Stimulated activated CD4-positive, alpha-beta T cell treated with anti-CD3 and anti-CD28 coated beads, Interleukin-2, amount 100 ng/mL, for 4 hours (primary cell): Measurements from ENCODE around the gene COA5.
"Not testable (repeated sequence)": the region's sequence is repeated elsewhere in the genome, so short reads cannot be mapped to it uniquely, and the experiment has no call there.

ENCODE experiments used
- DNase-seq: peaks from one replicate; pipeline ENCODE4 v3.0.0-alpha.2; 2020; ENCODE audit warnings: low read depth

The COA5 gene

DNA sequence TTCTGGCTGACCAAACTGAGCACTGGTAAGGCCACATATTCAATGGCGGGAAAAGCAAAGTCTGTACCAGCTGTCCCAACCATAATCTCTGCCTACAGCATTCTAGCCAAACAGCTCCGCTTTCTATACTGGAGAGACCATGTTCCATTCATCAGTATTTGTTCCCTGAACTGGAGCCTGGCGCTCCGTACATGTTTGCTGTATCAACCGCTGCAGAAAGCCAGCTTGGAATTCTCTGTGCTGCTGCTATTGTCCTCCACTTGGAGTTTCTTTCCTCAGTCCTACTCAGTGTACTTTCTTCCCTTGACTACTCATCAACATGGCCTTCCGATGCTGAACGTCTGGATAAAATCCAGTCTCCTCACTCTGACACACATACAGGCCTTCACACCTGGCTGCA, 1.9 kb downstream of the COA5 start:
- DNase-seq, result no peak

- no peak for DNase-seq
Observed at GRCh38 chr2:98605076-98605475, 3.2 kb downstream of the COA5 start.

- no peak for DNase-seq
Observed at GRCh38 chr2:98604547-98604946, 3.8 kb downstream of the COA5 start.

- DNase-seq, result no peak
Observed at GRCh38 chr2:98601532-98602132, 6.7 kb downstream of the COA5 start.

DNA sequence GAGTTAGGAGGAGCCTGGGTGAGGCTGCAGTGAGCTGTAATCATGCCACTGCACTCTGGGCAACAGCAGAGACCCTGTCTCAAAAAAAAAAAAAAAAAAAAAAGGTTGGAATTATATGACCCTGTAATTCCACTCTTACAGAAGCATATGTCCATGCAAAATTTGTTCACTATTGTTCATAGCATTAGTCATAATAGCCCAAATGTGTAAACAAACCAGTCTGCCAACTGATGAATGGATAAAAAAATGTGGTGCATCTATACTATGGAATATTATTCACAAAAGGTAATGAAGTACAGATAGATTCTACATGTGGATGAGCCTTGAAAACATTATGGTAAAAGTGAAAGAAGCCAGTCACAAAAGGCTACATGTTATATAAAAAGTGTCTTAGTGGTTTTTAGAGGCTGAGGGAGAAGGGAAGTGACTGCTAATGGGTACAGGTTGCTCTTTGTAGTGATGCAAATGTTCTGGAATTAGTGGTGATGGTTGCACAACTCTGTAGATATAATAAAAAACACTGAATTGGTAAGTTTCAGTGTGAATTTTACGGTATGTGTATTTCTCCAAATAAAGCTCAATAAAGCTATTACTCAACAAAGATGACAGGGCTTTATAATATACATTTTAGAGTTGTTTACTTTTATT, 9.4 kb downstream of the COA5 start:
- no peak for DNase-seq

GRCh38 chr2:98594665-98595064, 13.6 kb downstream of the COA5 start:
- DNase-seq, result not testable (repeated sequence)

GRCh38 chr2:98592565-98592964, 15.7 kb downstream of the COA5 start:
- DNase-seq, result no peak

- DNase-seq, result no peak
Observed at GRCh38 chr2:98589489-98589888, 18.8 kb downstream of the COA5 start.

DNA sequence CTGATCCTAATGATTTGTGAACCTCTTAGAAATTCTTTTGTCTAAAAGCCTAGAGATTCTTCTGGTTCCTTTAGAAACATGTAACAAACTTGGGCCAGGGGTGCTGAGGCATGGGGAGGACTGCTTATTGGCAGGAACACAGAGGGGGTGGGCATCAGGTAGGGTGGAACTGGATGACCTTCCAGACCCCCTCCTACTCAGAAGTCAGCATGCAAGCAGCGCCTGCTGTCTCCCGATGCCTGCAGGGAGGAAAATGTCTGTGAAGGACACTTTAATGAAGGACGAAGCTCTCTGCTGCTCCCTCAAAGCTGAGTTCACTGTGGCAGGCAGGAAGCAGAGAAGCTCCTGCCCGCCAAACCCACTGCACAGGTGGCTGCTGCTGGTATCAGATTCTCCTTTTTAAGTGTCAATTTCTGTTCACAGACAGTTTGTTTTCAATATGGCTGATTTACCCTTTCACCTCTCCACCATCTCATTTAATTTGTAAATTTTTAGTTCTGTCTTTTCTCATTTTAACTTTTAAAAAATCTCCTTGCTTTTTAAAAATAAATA, 19.4 kb downstream of the COA5 start:
- no peak for DNase-seq

DNA sequence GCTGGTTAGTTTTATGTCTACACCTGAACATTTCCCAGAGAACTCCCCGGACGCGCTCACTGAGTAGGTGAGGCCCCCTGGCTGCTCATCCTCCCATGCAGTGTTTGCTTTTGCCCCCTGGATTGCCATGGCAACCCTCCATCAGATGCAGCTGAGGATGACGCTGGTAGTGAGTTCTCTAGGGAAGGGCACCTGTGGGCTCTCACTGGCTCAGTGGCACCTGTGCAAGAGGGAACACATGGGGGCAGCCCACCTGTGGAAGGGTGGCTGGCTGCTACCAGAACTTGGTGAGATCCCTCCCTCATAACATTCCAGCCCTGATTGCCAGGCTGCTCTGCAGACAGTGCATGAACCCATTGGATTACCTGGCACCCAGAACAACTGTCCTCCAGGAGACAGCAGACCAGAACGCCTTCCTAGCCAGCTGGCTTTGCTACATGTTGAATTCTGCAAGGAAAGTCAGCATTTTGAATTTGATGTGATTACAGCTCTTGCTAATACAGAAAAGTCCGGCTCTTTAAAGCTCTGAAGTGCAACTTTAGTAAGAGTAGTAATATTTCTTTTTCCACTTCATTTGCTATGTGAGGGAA, 21.7 kb downstream of the COA5 start:
- no peak for DNase-seq

DNA sequence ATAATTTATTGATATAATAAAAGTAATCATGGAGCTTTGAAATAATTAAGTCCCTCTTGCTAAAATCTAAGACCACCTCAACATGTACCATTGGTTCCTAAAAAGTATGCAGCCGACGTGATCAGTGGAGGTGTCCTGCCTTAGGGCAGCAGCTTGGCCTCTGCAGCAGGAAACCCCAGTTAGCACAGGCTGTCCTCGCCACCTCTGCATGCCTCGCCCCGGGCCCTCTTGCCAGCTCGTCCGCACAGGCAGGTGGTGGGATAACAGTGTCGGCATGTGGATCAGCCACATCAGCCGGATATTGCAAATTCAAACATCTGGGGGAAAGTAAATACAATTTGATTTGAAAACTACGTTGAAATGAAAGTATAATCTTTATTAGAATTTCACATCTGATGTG, 22.9 kb downstream of the COA5 start:
- DNase-seq, result no peak

DNA sequence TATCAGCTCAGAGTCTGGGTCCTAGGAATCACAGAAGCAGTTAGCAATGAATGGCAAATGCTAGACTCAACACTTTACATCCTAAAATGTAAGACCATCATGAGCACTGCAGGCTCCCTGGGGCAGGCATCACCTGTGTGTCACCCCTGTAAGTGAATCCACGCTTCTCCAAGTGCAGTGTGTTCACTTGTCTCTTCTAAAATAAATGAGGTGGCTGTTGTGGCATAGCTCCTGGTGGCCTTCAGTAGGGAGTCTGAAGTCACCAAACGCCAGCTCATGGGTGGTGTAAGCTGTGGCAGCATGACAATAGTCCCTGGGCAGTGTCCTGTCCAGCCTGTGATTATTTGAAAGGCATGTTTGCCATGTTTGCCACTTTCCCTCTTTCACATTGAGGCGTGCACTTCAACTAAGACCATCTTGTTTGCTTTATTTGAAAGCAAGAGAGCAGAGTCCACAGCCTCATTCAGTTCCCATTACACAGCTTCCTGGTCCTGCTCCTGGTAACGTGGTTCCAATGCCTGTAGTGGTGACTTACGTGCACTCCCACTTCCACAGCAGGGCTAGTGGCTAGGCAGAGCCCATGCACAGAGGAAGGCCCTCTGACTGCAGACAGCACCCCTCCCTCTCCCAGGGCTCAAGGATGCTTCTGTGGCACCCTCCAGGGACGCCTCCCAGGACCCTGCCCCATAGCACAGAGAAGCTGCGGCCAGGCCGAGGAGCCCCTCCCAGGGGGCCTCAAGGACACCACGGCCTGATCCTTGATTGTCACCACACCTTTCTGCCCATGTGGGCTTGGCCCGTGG, 24.3 kb downstream of the COA5 start:
- DNase-seq, result no peak

GRCh38 chr2:98583276-98583675, 25.0 kb downstream of the COA5 start:
- no peak for DNase-seq

DNA sequence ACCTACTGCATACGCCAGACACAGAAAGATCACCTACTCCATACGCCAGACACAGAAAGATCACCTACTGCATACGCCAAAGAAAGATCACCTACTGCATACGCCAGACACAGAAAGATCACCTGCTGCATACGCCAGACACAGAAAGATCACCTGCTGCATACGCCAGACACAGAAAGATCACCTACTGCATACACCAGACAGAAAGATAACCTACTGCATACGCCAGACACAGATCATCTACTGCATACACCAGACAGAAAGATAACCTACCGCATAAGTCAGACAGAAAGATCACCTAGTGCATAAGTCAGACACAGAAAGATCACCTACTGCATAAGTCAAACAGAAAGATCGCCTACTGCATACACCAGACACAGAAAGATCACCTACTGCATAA, 25.8 kb downstream of the COA5 start:
- no peak for DNase-seq

DNA sequence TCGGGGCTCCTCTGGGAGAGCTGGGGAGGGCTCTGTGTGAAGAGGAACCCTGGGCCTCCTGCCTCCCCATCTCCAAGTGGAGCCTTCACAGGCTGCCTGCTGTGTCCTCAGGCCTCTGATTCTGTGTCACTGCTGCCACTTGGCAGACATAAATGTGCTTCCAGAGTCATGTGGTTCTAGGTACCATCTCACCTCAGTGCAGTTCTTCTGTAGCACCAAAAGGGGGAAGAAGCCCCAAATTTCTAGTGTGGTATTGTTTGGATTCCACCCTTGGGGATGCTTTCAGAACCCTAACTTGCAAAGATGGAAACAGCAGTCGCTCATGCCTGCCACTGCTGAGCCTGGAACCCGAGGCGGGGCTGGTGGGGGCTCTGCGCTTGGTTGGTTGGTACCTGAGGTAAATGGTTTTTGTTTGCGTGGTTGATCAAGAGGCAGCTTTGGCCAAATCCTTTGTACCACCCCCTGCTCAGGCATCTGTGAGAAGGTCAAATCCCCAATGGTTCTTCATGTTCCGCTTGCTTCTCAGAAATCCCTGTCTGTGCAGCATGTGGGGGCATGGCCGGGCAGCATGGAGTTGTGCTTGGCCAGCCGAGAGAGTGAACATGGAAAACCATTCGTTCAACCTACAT, 27.5 kb downstream of the COA5 start:
- no peak for DNase-seq

DNA sequence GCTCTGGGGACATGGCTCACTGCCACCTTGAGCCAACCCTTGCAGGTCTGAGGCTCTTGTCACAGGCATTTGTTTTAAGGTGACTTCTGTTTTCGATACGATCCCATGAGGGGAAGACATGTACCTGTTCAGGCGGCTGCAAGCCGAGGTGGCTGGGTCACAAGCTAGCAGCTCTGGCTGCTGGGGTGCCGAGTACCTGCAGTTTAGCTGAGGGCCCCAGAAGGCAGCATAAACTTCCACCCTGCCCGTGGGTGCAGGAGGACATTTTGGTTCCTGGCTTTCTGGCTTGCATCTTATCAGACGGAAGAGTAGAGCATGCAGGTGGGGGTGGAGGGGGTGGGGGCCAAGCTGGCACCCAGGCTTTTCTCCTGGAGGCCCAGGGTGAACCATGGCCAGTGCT, 28.4 kb downstream of the COA5 start:
- no peak for DNase-seq

- no peak for DNase-seq
Observed at GRCh38 chr2:98578231-98578630, 30.1 kb downstream of the COA5 start.

GRCh38 chr2:98577313-98577712, 31.0 kb downstream of the COA5 start:
- DNase-seq, result no peak

GRCh38 chr2:98576666-98577312, 31.5 kb downstream of the COA5 start:
- DNase-seq, result no peak

GRCh38 chr2:98573426-98573825, 34.9 kb downstream of the COA5 start:
- DNase-seq, result no peak

GRCh38 chr2:98572676-98573075, 35.6 kb downstream of the COA5 start:
- no peak for DNase-seq

GRCh38 chr2:98572211-98572610, 36.1 kb downstream of the COA5 start:
- no peak for DNase-seq
